Measurements from ENCODE around the gene LRP1.

Gene LRP1

GRCh38 chr12:57104292-57104910 is 23.9 kb upstream of the LRP1 start:
- no peak for ATAC-seq
- TF ChIP-seq ISL1 (CRISPR knock-in tag; IDR thresholded peaks at IDR 0.05) (no peak), TCF4 (CRISPR knock-in tag; IDR thresholded peaks at IDR 0.05; ENCODE audit: borderline replicate concordance) (no peak), CREB5 (CRISPR knock-in tag; IDR thresholded peaks at IDR 0.05; ENCODE audit: low read depth) (no peak), PPARA (CRISPR knock-in tag; IDR thresholded peaks at IDR 0.05; ENCODE audit: borderline replicate concordance) (no peak), PATZ1 (CRISPR knock-in tag; IDR thresholded peaks at IDR 0.05; ENCODE audit: borderline replicate concordance) (no peak), ESRRG (CRISPR knock-in tag; IDR thresholded peaks at IDR 0.05) (no peak), SNAI2 (CRISPR knock-in tag; IDR thresholded peaks at IDR 0.05) (no peak), ZC3H10 (CRISPR knock-in tag; IDR thresholded peaks at IDR 0.05) (no peak), ZNF565 (CRISPR knock-in tag; conservative IDR thresholded peaks at IDR 0.05; ENCODE audit: low read depth) (no peak), CSRNP3 (CRISPR knock-in tag; IDR thresholded peaks at IDR 0.05) (no peak), ZFP3 (CRISPR knock-in tag; IDR thresholded peaks at IDR 0.05) (no peak), ZNF70 (CRISPR knock-in tag; IDR thresholded peaks at IDR 0.05) (no peak), RARB (CRISPR knock-in tag; IDR thresholded peaks at IDR 0.05) (no peak), OSR1 (CRISPR knock-in tag; IDR thresholded peaks at IDR 0.05) (no peak), ZNF8 (CRISPR knock-in tag; IDR thresholded peaks at IDR 0.05) (no peak), ZFP30 (CRISPR knock-in tag; IDR thresholded peaks at IDR 0.05) (no peak), TSHZ2 (CRISPR knock-in tag; IDR thresholded peaks at IDR 0.05) (no peak)

- no peak for ATAC-seq
Measured at GRCh38 chr12:57105011-57105753, 23.1 kb upstream of the LRP1 start.

More at GRCh38 chr12:57105011-57105753, 23.1 kb upstream of the LRP1 start:
- TF ChIP-seq POU6F1 (CRISPR knock-in tag; IDR thresholded peaks at IDR 0.05; ENCODE audit: borderline replicate concordance, low read depth) (no peak), ISL1 (CRISPR knock-in tag; IDR thresholded peaks at IDR 0.05) (no peak), ZNF8 (CRISPR knock-in tag; IDR thresholded peaks at IDR 0.05) (no peak), SNAI2 (CRISPR knock-in tag; IDR thresholded peaks at IDR 0.05) (no peak), PATZ1 (CRISPR knock-in tag; IDR thresholded peaks at IDR 0.05; ENCODE audit: borderline replicate concordance) (no peak), TSHZ2 (CRISPR knock-in tag; IDR thresholded peaks at IDR 0.05) (no peak), GLIS3 (CRISPR knock-in tag; IDR thresholded peaks at IDR 0.05) (no peak), ARNTL (CRISPR knock-in tag; IDR thresholded peaks at IDR 0.05; ENCODE audit: borderline replicate concordance, low read depth) (no peak), ZNF565 (CRISPR knock-in tag; conservative IDR thresholded peaks at IDR 0.05; ENCODE audit: low read depth) (no peak), BACH2 (CRISPR knock-in tag; IDR thresholded peaks at IDR 0.05; ENCODE audit: borderline replicate concordance) (no peak), ZFP3 (CRISPR knock-in tag; IDR thresholded peaks at IDR 0.05) (no peak), ZFP30 (CRISPR knock-in tag; IDR thresholded peaks at IDR 0.05) (no peak), CREB5 (CRISPR knock-in tag; IDR thresholded peaks at IDR 0.05; ENCODE audit: low read depth) (no peak)
